ENCODE measurements around the gene MYADM. TPM values are rescaled to one million over a fixed set of nuclear protein-coding genes. Genes with fewer than 3 reads are reported as not detected.

MYADM gene
- total RNA-seq, 3 donors from 2014 or later (not counting 1 experiment from before 2014, with no cell fraction given): 219 to 658 (median 296) TPM

DNA sequence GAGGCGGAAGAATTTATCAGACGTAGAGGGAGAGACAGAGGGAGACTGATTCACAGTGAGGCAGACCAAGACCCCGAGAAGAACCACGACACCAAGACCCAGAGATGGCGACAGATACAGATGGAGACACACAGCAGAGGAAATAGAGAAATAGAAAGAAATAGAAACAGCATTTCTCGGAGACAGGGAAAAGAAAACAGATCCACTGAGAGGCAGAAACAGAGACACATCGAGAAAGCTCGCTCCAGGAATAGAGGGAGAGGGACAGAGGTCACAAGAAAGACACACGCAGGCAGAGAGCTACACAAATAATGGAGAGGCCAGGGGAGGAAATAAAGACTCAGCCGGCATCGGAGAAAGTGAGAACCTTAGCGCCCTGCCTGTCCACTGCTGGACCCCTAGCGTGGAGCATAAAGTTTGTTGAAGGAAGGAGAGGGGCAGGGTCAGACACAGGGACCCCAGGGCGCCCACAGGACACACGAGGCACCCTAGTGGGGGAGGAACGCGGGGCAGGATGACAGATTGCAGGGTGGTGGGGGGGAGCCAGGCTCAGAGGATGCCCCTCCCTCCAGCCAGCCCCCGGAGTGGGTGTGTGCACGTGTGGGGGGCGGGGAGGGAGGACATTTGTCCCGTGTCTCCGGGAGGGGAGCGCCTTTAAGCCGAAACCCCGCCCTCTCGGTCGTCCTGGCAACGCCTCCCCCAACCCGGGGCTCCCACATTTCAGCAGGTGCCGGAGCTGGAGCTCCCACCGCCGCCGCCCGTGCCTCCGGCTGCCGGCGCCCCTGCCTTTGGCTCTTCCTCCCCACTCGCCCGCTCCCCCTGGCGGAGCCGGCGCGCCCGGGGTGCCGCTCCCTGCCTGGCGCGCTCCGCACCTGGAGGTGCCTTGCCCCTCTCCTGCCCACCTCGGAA is 14.1 kb downstream of the MYADM start, which contains the start of gene PRKCG:
PRKCG (plus strand) TSS at position 716 of the 909 bp plus-strand sequence. CDS start 298 bp downstream, outside the sequence.
- peaks cover 44% of the 10 kb centered on the region for H3K27me3 ChIP-seq (ENCODE audit: control insufficient read depth, insufficient read depth, low read length)
- Mint-ChIP-seq H3K27ac (no peak within 1 kb of the TSS), H3K36me3 (no peaks in the 10 kb centered on the region), H3K4me3 (peak within 1 kb of the TSS; percentile 8), H3K4me1 (peaks cover 0 to 12% of the 10 kb centered on the region in 2 donors), H3K9me3 (no peaks in the 10 kb centered on the region), H3K27me3 (ENCODE audit: low read depth in 2 of 2) (peaks cover 15 to 20% of the 10 kb centered on the region in 2 donors)
- H3K36me3 ChIP-seq (ENCODE audit: control insufficient read depth, insufficient read depth, low read length): no peaks in the 10 kb centered on the region
- ATAC-seq (peak; percentile 38 to 53 (median 47)), DNase-seq (peak; percentile 51 to 84)
- intact Hi-C loops (cut with micrococcal nuclease): no loop called here
- 2% methylated on average over 49 of the region's 49 CpGs for WGBS (ENCODE audit: insufficient coverage)
- H3K4me3 ChIP-seq (ENCODE audit: low read length): no peak within 1 kb of the TSS
- TF ChIP-seq, protein P1, sequence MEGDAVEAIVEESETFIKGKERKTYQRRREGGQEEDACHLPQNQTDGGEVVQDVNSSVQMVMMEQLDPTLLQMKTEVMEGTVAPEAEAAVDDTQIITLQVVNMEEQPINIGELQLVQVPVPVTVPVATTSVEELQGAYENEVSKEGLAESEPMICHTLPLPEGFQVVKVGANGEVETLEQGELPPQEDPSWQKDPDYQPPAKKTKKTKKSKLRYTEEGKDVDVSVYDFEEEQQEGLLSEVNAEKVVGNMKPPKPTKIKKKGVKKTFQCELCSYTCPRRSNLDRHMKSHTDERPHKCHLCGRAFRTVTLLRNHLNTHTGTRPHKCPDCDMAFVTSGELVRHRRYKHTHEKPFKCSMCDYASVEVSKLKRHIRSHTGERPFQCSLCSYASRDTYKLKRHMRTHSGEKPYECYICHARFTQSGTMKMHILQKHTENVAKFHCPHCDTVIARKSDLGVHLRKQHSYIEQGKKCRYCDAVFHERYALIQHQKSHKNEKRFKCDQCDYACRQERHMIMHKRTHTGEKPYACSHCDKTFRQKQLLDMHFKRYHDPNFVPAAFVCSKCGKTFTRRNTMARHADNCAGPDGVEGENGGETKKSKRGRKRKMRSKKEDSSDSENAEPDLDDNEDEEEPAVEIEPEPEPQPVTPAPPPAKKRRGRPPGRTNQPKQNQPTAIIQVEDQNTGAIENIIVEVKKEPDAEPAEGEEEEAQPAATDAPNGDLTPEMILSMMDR (IDR thresholded peaks at IDR 0.05): peak; percentile 44
- no peak within 1 kb of the TSS for H3K27ac ChIP-seq (ENCODE audit: low read length)
- peaks cover 31% of the 10 kb centered on the region for H3K4me1 ChIP-seq (ENCODE audit: control insufficient read depth, insufficient read depth, low read length)
- H3K9me3 ChIP-seq (ENCODE audit: control insufficient read depth, insufficient read depth, low read length): no peaks in the 10 kb centered on the region

DNA sequence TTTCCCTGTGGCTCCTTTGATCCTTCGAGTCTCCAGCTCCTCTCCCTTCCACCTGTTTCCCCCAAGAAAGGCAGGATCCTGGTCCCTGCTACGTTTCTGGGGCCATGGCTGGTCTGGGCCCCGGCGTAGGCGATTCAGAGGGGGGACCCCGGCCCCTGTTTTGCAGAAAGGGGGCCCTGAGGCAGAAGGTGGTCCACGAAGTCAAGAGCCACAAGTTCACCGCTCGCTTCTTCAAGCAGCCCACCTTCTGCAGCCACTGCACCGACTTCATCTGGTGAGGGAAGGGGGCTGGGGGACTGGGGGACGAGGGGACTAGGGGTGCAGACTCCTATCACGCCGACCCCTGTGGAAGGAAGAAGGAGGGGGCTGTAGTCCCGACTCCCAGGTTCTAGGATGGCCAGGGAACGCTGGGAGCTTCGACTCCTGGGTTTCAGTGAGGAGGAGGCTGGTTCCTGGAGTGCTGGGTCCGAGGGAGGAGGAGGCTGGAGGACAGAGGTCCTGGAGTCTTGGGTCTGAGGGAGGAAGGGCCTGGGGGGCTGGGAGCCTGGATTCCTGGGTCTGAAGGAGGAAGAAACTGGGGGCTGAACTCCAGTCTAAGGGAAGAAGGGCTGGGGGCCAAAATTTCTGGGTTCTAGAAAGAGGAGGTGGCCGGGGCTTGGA is 14.8 kb downstream of the MYADM start:
- Mint-ChIP-seq H3K9me3 (no peaks in the 10 kb centered on the region), H3K4me3 (peak overlapping the region; percentile 8), H3K36me3 (no peaks in the 10 kb centered on the region), H3K27ac (no peak overlapping the region), H3K27me3 (ENCODE audit: low read depth in 2 of 2) (peaks cover 15 to 20% of the 10 kb centered on the region in 2 donors), H3K4me1 (peaks cover 0 to 6% of the 10 kb centered on the region in 2 donors)
- WGBS (ENCODE audit: insufficient coverage): 7% methylated on average over 18 of the region's 18 CpGs
- DNase-seq (no peak), ATAC-seq (no peak)
- peaks cover 44% of the 10 kb centered on the region for H3K27me3 ChIP-seq (ENCODE audit: control insufficient read depth, insufficient read depth, low read length)
- H3K36me3 ChIP-seq (ENCODE audit: control insufficient read depth, insufficient read depth, low read length): no peaks in the 10 kb centered on the region
- TF ChIP-seq, protein P1 (IDR thresholded peaks at IDR 0.05): no peak
- H3K27ac ChIP-seq (ENCODE audit: low read length): no peak overlapping the region
- intact Hi-C loops (cut with micrococcal nuclease): no loop called here
- no peak overlapping the region for H3K4me3 ChIP-seq (ENCODE audit: low read length)
- H3K4me1 ChIP-seq (ENCODE audit: control insufficient read depth, insufficient read depth, low read length): peaks cover 31% of the 10 kb centered on the region
- no peaks in the 10 kb centered on the region for H3K9me3 ChIP-seq (ENCODE audit: control insufficient read depth, insufficient read depth, low read length)

DNA sequence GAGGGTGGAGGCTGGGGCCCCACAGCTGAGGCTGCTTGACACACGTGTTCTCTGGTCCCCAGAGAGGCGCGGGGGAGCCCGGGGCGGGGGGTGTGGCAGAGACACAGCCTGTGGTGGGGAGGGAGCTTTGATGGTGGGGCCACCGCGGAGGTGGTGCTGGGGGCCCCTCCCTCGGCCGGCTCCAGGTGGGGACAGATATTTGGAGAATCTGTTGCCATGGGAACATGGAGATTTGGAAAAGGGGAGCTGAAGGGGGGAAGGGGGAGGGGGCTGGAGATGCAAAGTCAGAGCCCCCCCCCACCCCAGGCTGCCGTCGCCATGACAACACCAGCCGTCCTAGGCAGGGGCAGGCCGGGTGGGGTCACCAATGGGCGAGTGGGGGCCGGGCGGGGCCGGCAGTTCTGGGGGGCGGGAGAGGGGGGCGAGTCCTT is 15.6 kb downstream of the MYADM start:
- no peak overlapping the region for H3K27ac ChIP-seq (ENCODE audit: low read length)
- intact Hi-C loops (cut with micrococcal nuclease): no loop called here
- H3K4me3 Mint-ChIP-seq: no peak overlapping the region
- H3K9me3 Mint-ChIP-seq: no peaks in the 10 kb centered on the region
- no peak overlapping the region for H3K4me3 ChIP-seq (ENCODE audit: low read length)
- TF ChIP-seq, protein P1 (IDR thresholded peaks at IDR 0.05): no peak
- no peak for ATAC-seq
- H3K27me3 ChIP-seq (ENCODE audit: control insufficient read depth, insufficient read depth, low read length): peaks cover 44% of the 10 kb centered on the region
- H3K27ac Mint-ChIP-seq: no peak overlapping the region
- peaks cover 15 to 20% of the 10 kb centered on the region in 2 donors for H3K27me3 Mint-ChIP-seq (ENCODE audit: low read depth in 2 of 2)
- H3K4me1 ChIP-seq (ENCODE audit: control insufficient read depth, insufficient read depth, low read length): peaks cover 31% of the 10 kb centered on the region
- H3K4me1 Mint-ChIP-seq: peaks cover 0 to 6% of the 10 kb centered on the region in 2 donors
- WGBS (ENCODE audit: insufficient coverage): 2% methylated on average over 12 of the region's 19 CpGs
- H3K9me3 ChIP-seq (ENCODE audit: control insufficient read depth, insufficient read depth, low read length): no peaks in the 10 kb centered on the region
- H3K36me3 ChIP-seq (ENCODE audit: control insufficient read depth, insufficient read depth, low read length): no peaks in the 10 kb centered on the region
- H3K36me3 Mint-ChIP-seq: no peaks in the 10 kb centered on the region
- peak; percentile 20 to 62 for DNase-seq

Measured in natural killer cell (primary cell).